HEK293 (cell line): Measurements from ENCODE around the gene ETS2.

Source experiments
- CTCF ChIA-PET: fragments of 350-600 bp; formaldehyde crosslinking; extraction: SDS; loops from one replicate; lab custom pipeline; 2021; ENCODE audit warnings: antibody characterized with exemption; lab: Yijun Ruan, JAX
- POLR2A ChIA-PET: fragments of 300-600 bp; formaldehyde crosslinking; extraction: SDS; loops from one replicate; lab custom pipeline; 2020; ENCODE audit warnings: antibody characterized with exemption, inconsistent platforms; lab: Yijun Ruan, JAX
- H3K27ac ChIP-seq: fragments of 200-500 bp; sonication (Bioruptor generic); 2 replicates; pipeline ENCODE4 v1.5.1; 2014; ENCODE audit warnings: low read depth, low read length, control low read depth, inconsistent platforms; ENCODE audit errors: extremely low read depth
- H3K36me3 ChIP-seq, 2 experiments: fragments of 200-500 bp in 1 of 2; sonication (Bioruptor generic) in 1 of 2; 1 replicate in 1 of 2; 2 replicates in 1 of 2; pipeline ENCODE4 v1.5.1; 2014 to 2017; ENCODE audit warnings: inconsistent platforms in 2 of 2, low read length in 2 of 2; ENCODE audit not compliant: control insufficient read depth in 2 of 2, insufficient read depth in 1 of 2
- H3K4me1 ChIP-seq: fragments of 200-500 bp; sonication (Bioruptor generic); 2 replicates; pipeline ENCODE4 v1.5.1; 2014; ENCODE audit warnings: mild to moderate bottlenecking, low read length, inconsistent platforms; ENCODE audit not compliant: control insufficient read depth, insufficient read depth
- H3K4me3 ChIP-seq: 2 replicates; pipeline ENCODE4 v1.5.1; 2011; ENCODE audit warnings: low read depth, mild to moderate bottlenecking, control low read depth, low read length, moderate library complexity
- H3K9me3 ChIP-seq: fragments of 200-500 bp; sonication (Bioruptor generic); 2 replicates; pipeline ENCODE4 v1.5.1; 2014; ENCODE audit warnings: low read depth, low read length, inconsistent platforms; ENCODE audit not compliant: control insufficient read depth, insufficient read depth
- AEBP2 ChIP-seq: fragments of 450-650 bp; formaldehyde crosslinking; IDR thresholded peaks from 2 replicates; pipeline ENCODE4 v1.5.1; 2016; ENCODE audit warnings: missing biosample characterization, missing genetic modification characterization, borderline replicate concordance
- ELK4 ChIP-seq: IDR thresholded peaks from 2 replicates; pipeline ENCODE4 v1.6.1; 2011; ENCODE audit warnings: mild to moderate bottlenecking, low read depth, low read length, borderline replicate concordance
- HOXC10 ChIP-seq: sonication (generic); formaldehyde crosslinking; IDR thresholded peaks from 2 replicates; pipeline ENCODE4 v1.8.1; 2023; ENCODE audit warnings: mild to moderate bottlenecking, missing genetic modification reagents
- KLF1 ChIP-seq: fragments of 450-650 bp; formaldehyde crosslinking; IDR thresholded peaks from 2 replicates; pipeline ENCODE4 v1.5.1; 2016; ENCODE audit warnings: missing biosample characterization, missing genetic modification characterization
- KLF8 ChIP-seq: fragments of 450-650 bp; formaldehyde crosslinking; IDR thresholded peaks from 2 replicates; pipeline ENCODE4 v1.5.1; 2016; ENCODE audit warnings: missing biosample characterization, missing genetic modification characterization
- OVOL3 ChIP-seq: fragments of 450-650 bp; formaldehyde crosslinking; IDR thresholded peaks from 2 replicates; pipeline ENCODE4 v1.5.1; 2016; ENCODE audit warnings: missing biosample characterization, missing genetic modification characterization
- SALL2 ChIP-seq: fragments of 450-650 bp; formaldehyde crosslinking; IDR thresholded peaks from 2 replicates; pipeline ENCODE4 v1.5.0; 2017; ENCODE audit warnings: missing biosample characterization, mild to moderate bottlenecking, missing genetic modification characterization, borderline replicate concordance
- WT1 ChIP-seq: fragments of 450-650 bp; formaldehyde crosslinking; IDR thresholded peaks from 2 replicates; pipeline ENCODE4 v1.5.1; 2016; ENCODE audit warnings: missing biosample characterization, missing genetic modification characterization
- ZFP3 ChIP-seq: fragments of 450-650 bp; formaldehyde crosslinking; IDR thresholded peaks from 2 replicates; pipeline ENCODE4 v1.5.1; 2016; ENCODE audit warnings: low read depth, missing biosample characterization, missing genetic modification characterization
- ZNF146 ChIP-seq: fragments of 450-650 bp; formaldehyde crosslinking; IDR thresholded peaks from 2 replicates; pipeline ENCODE4 v1.5.1; 2016; ENCODE audit warnings: missing biosample characterization, missing genetic modification characterization
- ZNF155 ChIP-seq: fragments of 450-650 bp; formaldehyde crosslinking; IDR thresholded peaks from 2 replicates; pipeline ENCODE4 v1.5.1; 2016; ENCODE audit warnings: missing biosample characterization, missing genetic modification characterization
- ZNF169 ChIP-seq: fragments of 450-650 bp; formaldehyde crosslinking; IDR thresholded peaks from 2 replicates; pipeline ENCODE4 v1.5.1; 2016; ENCODE audit warnings: missing biosample characterization, missing genetic modification characterization
- ZNF18 ChIP-seq: fragments of 450-650 bp; formaldehyde crosslinking; IDR thresholded peaks from 2 replicates; pipeline ENCODE4 v1.5.1; 2016; ENCODE audit warnings: missing biosample characterization, missing genetic modification characterization
- ZNF292 ChIP-seq: fragments of 450-650 bp; formaldehyde crosslinking; IDR thresholded peaks from 2 replicates; pipeline ENCODE4 v1.5.1; 2016; ENCODE audit warnings: low read depth, missing biosample characterization, missing genetic modification characterization, borderline replicate concordance
- ZNF354C ChIP-seq: fragments of 450-650 bp; formaldehyde crosslinking; IDR thresholded peaks from 2 replicates; pipeline ENCODE4 v1.5.1; 2016; ENCODE audit warnings: missing biosample characterization, missing genetic modification characterization, low read depth, borderline replicate concordance
- ZNF423 ChIP-seq: fragments of 450-650 bp; formaldehyde crosslinking; IDR thresholded peaks from 2 replicates; pipeline ENCODE4 v1.5.1; 2016; ENCODE audit warnings: missing biosample characterization, missing genetic modification characterization
- ZNF488 ChIP-seq: fragments of 450-650 bp; formaldehyde crosslinking; IDR thresholded peaks from 2 replicates; pipeline ENCODE4 v1.5.1; 2016; ENCODE audit warnings: missing biosample characterization, missing genetic modification characterization
- ZNF658 ChIP-seq: fragments of 450-650 bp; formaldehyde crosslinking; IDR thresholded peaks from 2 replicates; pipeline ENCODE4; 2016; ENCODE audit warnings: missing biosample characterization, missing genetic modification characterization
- ZNF692 ChIP-seq: fragments of 450-650 bp; formaldehyde crosslinking; IDR thresholded peaks from 2 replicates; pipeline ENCODE4 v1.5.1; 2016; ENCODE audit warnings: missing biosample characterization, missing genetic modification characterization
- ZSCAN4 ChIP-seq: fragments of 450-650 bp; formaldehyde crosslinking; IDR thresholded peaks from 2 replicates; pipeline ENCODE4 v1.5.1; 2017; ENCODE audit warnings: missing biosample characterization, missing genetic modification characterization

The ETS2 gene

GRCh38 chr21:38766987-38767722 is 38.6 kb upstream of the ETS2 start (continued):
- TF ChIP-seq AEBP2 (tag by site-specific recombination) (no peak), ZNF692 (no peak), OVOL3 (no peak), ZNF146 (tag by site-specific recombination) (no peak), KLF8 (tag by site-specific recombination) (no peak)

GRCh38 chr21:38768471-38769063 is 37.2 kb upstream of the ETS2 start:
- Histone ChIP-seq H3K4me3 (no peak overlapping the region), H3K27ac (no peak overlapping the region), H3K4me1 (no peaks in the 10 kb centered on the region; the same call in 1 of the 2 replicates), H3K36me3 (no peaks in the 10 kb centered on the region)
- CTCF ChIA-PET: interaction anchor here (1.3 kb wide), 1 partner anchor 13 kb away, joined by 3 read pairs; no protein-coding TSS in a partner anchor
- POLR2A ChIA-PET: no interaction called here
- TF ChIP-seq ZNF488 (tag by site-specific recombination) (no peak), ZNF423 (no peak)
- TF ChIP-seq, all 188 proteins: peak for 0
- H3K9me3 ChIP-seq: no peaks in the 10 kb centered on the region

GRCh38 chr21:38769191-38769780 is 36.4 kb upstream of the ETS2 start:
- Histone ChIP-seq H3K9me3 (no peaks in the 10 kb centered on the region), H3K36me3 (no peaks in the 10 kb centered on the region), H3K27ac (no peak overlapping the region), H3K4me1 (no peaks in the 10 kb centered on the region; the same call in 1 of the 2 replicates), H3K4me3 (no peak overlapping the region)
- ChIA-PET POLR2A (interaction anchor here (1.0 kb wide), 1 partner anchor 18 kb away, joined by 4 read pairs; no protein-coding TSS in a partner anchor), CTCF (interaction anchor here (1.3 kb wide), 1 partner anchor 14 kb away, joined by 3 read pairs; no protein-coding TSS in a partner anchor)
- TF ChIP-seq ZSCAN4 (tag by site-specific recombination) (0 out of 2 replicates have a peak, but pooled peaks have one; percentile 2), KLF1 (no peak)

GRCh38 chr21:38770660-38771059 is 35.1 kb upstream of the ETS2 start:
- Histone ChIP-seq H3K27ac (no peak overlapping the region), H3K4me1 (no peaks in the 10 kb centered on the region; the same call in 1 of the 2 replicates), H3K9me3 (no peaks in the 10 kb centered on the region), H3K36me3 (no peaks in the 10 kb centered on the region), H3K4me3 (no peak overlapping the region)
- POLR2A ChIA-PET: no interaction called here
- CTCF ChIA-PET: interaction anchor here (0.6 to 1.1 kb wide), 3 partner anchors 12 to 68 kb away, joined by 3 to 4 read pairs (median 3); no protein-coding TSS in a partner anchor
- TF ChIP-seq ZNF18 (tag by site-specific recombination): no peak
- no peak for TF ChIP-seq ZNF292 (tag by site-specific recombination)
- no peak for TF ChIP-seq WT1 (tag by site-specific recombination)
- no peak for TF ChIP-seq ZNF169
- TF ChIP-seq ZNF155 (tag by site-specific recombination): no peak
- no peak for TF ChIP-seq SALL2
- no peak for TF ChIP-seq HOXC10 (CRISPR knock-in tag)
- no peak for TF ChIP-seq ZFP3 (tag by site-specific recombination)
- TF ChIP-seq ZNF658 (tag by site-specific recombination): no peak
- no peak for TF ChIP-seq ELK4
- no peak for TF ChIP-seq ZNF354C (tag by site-specific recombination)
